ENCODE data around the gene HDLBP. TPM values are rescaled to one million over a fixed set of nuclear protein-coding genes. Genes with fewer than 3 reads are reported as not detected.

Gene HDLBP
- total and polyA plus RNA-seq, 2 experiments from 2014 or later: 230 to 306 TPM

GRCh38 chr2:241227594-241227993, 87.9 kb downstream of the HDLBP start (continued):
- TF ChIP-seq REST (IDR thresholded peaks at IDR 0.05; ENCODE audit: unreplicated experiment) (no peak), JUNB (IDR thresholded peaks at IDR 0.05; ENCODE audit: unreplicated experiment) (no peak), POLR2AphosphoS5 (IDR thresholded peaks at IDR 0.05; ENCODE audit: low read depth) (no peak), EZH2 (IDR thresholded peaks at IDR 0.05; ENCODE audit: low read depth, unreplicated experiment) (no peak), NANOG (IDR thresholded peaks at IDR 0.05; ENCODE audit: borderline replicate concordance) (no peak), CREB1 (CRISPR knock-in tag; IDR thresholded peaks at IDR 0.05; ENCODE audit: low read depth) (no peak)

DNA sequence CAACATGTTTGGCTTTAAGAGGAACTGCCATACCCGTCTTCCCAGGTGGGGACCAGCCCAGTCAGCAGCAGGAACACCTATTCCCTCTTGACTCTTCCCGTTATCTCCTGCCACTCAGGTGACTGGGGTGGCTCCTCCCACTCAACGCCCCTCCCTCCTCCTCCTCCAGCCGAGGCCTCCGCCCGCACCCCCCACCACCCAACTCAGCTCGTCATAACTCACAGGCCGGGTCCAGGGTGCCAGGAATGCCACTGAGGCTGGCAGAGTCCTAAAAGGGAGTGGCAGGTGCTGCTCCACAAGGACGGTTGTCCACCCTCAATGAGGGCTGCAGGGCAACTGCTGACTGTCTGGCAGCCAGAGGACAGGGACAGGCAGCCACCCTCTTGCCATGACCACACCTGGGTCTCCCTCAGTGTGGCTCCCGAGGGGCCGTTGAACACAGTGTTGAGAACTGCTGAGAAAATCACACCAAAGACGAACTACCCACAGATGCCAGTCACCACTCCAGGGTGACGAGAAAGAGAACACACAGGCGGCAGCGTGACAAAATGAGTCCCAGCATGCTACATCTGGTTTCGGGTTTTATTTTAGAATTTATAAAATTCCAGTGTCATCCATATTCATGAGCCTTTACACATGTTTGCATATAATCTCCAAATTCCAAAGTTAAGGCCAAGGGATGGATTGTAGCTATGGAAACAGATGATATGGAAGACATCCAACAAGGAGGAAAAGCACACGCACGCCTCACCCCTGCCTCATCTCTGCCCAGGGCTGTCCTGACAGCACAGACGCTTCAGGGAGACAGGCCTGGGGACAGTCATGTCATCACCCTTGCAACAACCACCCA, 88.5 kb downstream of the HDLBP start:
- Mint-ChIP-seq H3K27me3 (ENCODE audit: insufficient read depth, low read depth, poor library complexity) (peaks cover 30% of the 10 kb centered on the region), H3K36me3 (ENCODE audit: low read depth) (peaks cover 52% of the 10 kb centered on the region), H3K9me3 (no peaks in the 10 kb centered on the region; the same call in 2 of the 3 replicates), H3K4me1 (peaks cover 17% of the 10 kb centered on the region), H3K27ac (peak overlapping the region; percentile 88; the same call in 1 of the 2 replicates), H3K4me3 (no peak overlapping the region)
- Histone ChIP-seq H4K20me1 (replicated peaks; ENCODE audit: insufficient read depth) (peaks cover 15% of the 10 kb centered on the region), H3K79me2 (replicated peaks; ENCODE audit: insufficient read depth) (peaks cover 4% of the 10 kb centered on the region; the same call in 1 of the 2 replicates), H3K36me3 (ENCODE audit: insufficient read depth) (peaks cover 10% of the 10 kb centered on the region; the same call in 1 of the 2 replicates), H3K4me3 (no peak overlapping the region), H3K9me2 (ENCODE audit: insufficient read depth) (no peaks in the 10 kb centered on the region), H3K4me1 (ENCODE audit: insufficient read depth) (peaks cover 3% of the 10 kb centered on the region; the same call in 1 of the 2 replicates), H3K27me3 (ENCODE audit: insufficient read depth) (no peaks in the 10 kb centered on the region), H3F3A (replicated peaks; ENCODE audit: low read depth) (peaks cover 3% of the 10 kb centered on the region; the same call in 1 of the 2 replicates), H3K27ac (ENCODE audit: low read depth) (no peak overlapping the region), H3K4me2 (no peak overlapping the region), H2AFZ (no peak overlapping the region)
- TF ChIP-seq POLR2AphosphoS5 (IDR thresholded peaks at IDR 0.05; ENCODE audit: low read depth) (no peak), CREB1 (CRISPR knock-in tag; IDR thresholded peaks at IDR 0.05; ENCODE audit: low read depth) (no peak), EZH2 (IDR thresholded peaks at IDR 0.05; ENCODE audit: low read depth, unreplicated experiment) (no peak), JUNB (IDR thresholded peaks at IDR 0.05; ENCODE audit: unreplicated experiment) (no peak)
- peak; percentile 44 for ATAC-seq
- DNase-seq (ENCODE audit: low spot score): peak; percentile 43

GRCh38 chr2:241225983-241226382, 89.5 kb downstream of the HDLBP start:
- peaks cover 17% of the 10 kb centered on the region for H3K4me1 Mint-ChIP-seq
- Histone ChIP-seq H2AFZ (no peak overlapping the region), H3K79me2 (replicated peaks; ENCODE audit: insufficient read depth) (peaks cover 9% of the 10 kb centered on the region), H3K4me2 (no peak overlapping the region), H3K36me3 (ENCODE audit: insufficient read depth) (peaks cover 10% of the 10 kb centered on the region; the same call in 1 of the 2 replicates), H4K20me1 (replicated peaks; ENCODE audit: insufficient read depth) (peaks cover 15% of the 10 kb centered on the region), H3K27ac (ENCODE audit: low read depth) (no peak overlapping the region), H3K4me3 (no peak overlapping the region), H3F3A (replicated peaks; ENCODE audit: low read depth) (peaks cover 3% of the 10 kb centered on the region; the same call in 1 of the 2 replicates), H3K9me2 (ENCODE audit: insufficient read depth) (no peaks in the 10 kb centered on the region), H3K27me3 (ENCODE audit: insufficient read depth) (no peaks in the 10 kb centered on the region), H3K4me1 (ENCODE audit: insufficient read depth) (peaks cover 3% of the 10 kb centered on the region; the same call in 1 of the 2 replicates)
- H3K4me3 Mint-ChIP-seq: no peak overlapping the region
- H3K27ac Mint-ChIP-seq: no peak overlapping the region
- peaks cover 44% of the 10 kb centered on the region for H3K36me3 Mint-ChIP-seq (ENCODE audit: low read depth)
- no peaks in the 10 kb centered on the region; the same call in 2 of the 3 replicates for H3K9me3 Mint-ChIP-seq
- H3K27me3 Mint-ChIP-seq (ENCODE audit: insufficient read depth, low read depth, poor library complexity): peaks cover 30% of the 10 kb centered on the region
- no peak for ATAC-seq
- no peak for DNase-seq (ENCODE audit: low spot score)
- no peak for TF ChIP-seq ZNF331 (CRISPR knock-in tag; IDR thresholded peaks at IDR 0.05; ENCODE audit: low read depth)
- no peak for TF ChIP-seq POLR2AphosphoS5 (IDR thresholded peaks at IDR 0.05; ENCODE audit: low read depth)
- no peak for TF ChIP-seq STAT1 (IDR thresholded peaks at IDR 0.05; ENCODE audit: unreplicated experiment)
